ENCODE measurements around the gene ATP6V1B1.

- TF ChIP-seq CTCF (IDR thresholded peaks at IDR 0.05), result no peak
- no peak for TF ChIP-seq POLR2A (IDR thresholded peaks at IDR 0.05)
Measured at GRCh38 chr2:70984228-70984575, 48.5 kb downstream of the ATP6V1B1 start.
